Astrocyte (in vitro differentiated cells and primary cell): ENCODE data around the gene CD5L.

Source experiments
- EZH2 ChIP-seq: IDR thresholded peaks from 2 replicates; pipeline ENCODE4 v1.6.1; 2012; ENCODE audit warnings: mild to moderate bottlenecking, low read length, inconsistent platforms; ENCODE audit not compliant: insufficient read depth
- TF ChIP-seq, protein P1 (sequence below): IDR thresholded peaks from 2 replicates; pipeline ENCODE4 v1.5.1; 2011; ENCODE audit warnings: low read depth, mild to moderate bottlenecking, inconsistent platforms, low read length, moderate library complexity; ENCODE audit not compliant: insufficient read depth

DNA sequence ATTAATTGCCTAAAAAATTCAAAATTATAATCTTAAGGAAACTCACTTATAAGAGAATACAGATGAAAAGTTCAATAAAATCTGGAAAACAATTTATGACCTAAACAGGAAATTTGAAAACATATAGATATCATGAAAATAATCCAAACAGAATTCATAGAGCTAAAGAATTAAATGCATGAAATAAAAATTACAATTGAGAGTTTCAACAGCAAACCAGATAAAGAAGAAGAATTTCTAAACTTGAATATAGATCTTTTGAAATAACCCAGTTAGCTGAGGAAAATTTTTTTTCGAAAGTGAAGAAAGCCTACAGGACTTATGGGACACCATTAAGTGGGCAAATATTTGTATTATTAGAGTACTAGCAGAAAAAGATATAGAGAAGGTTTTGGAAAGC, 28.3 kb downstream of the CD5L start:
- TF ChIP-seq, protein P1, sequence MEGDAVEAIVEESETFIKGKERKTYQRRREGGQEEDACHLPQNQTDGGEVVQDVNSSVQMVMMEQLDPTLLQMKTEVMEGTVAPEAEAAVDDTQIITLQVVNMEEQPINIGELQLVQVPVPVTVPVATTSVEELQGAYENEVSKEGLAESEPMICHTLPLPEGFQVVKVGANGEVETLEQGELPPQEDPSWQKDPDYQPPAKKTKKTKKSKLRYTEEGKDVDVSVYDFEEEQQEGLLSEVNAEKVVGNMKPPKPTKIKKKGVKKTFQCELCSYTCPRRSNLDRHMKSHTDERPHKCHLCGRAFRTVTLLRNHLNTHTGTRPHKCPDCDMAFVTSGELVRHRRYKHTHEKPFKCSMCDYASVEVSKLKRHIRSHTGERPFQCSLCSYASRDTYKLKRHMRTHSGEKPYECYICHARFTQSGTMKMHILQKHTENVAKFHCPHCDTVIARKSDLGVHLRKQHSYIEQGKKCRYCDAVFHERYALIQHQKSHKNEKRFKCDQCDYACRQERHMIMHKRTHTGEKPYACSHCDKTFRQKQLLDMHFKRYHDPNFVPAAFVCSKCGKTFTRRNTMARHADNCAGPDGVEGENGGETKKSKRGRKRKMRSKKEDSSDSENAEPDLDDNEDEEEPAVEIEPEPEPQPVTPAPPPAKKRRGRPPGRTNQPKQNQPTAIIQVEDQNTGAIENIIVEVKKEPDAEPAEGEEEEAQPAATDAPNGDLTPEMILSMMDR, result no peak
- TF ChIP-seq EZH2, result no peak
